ENCODE data around the gene SCAPER.

The SCAPER gene

GRCh38 chr15:76565366-76565765 lies 339.8 kb downstream of the SCAPER start:
- TF ChIP-seq CTCF (IDR thresholded peaks at IDR 0.05): no peak

- TF ChIP-seq CTCF (IDR thresholded peaks at IDR 0.05): no peak
These were observed 349.9 kb downstream of the SCAPER start for GRCh38 chr15:76555247-76555646.

- TF ChIP-seq CTCF (IDR thresholded peaks at IDR 0.05): no peak
These were observed 351.6 kb downstream of the SCAPER start for GRCh38 chr15:76553564-76553963.

- no peak for TF ChIP-seq CTCF (IDR thresholded peaks at IDR 0.05)
These were observed 352.0 kb downstream of the SCAPER start for GRCh38 chr15:76553102-76553501.

GRCh38 chr15:76546805-76547204 lies 358.3 kb downstream of the SCAPER start:
- TF ChIP-seq CTCF (IDR thresholded peaks at IDR 0.05): no peak

- no peak for TF ChIP-seq CTCF (IDR thresholded peaks at IDR 0.05)
These were observed 371.1 kb downstream of the SCAPER start for GRCh38 chr15:76533995-76534394.

GRCh38 chr15:76533060-76533820 lies 371.9 kb downstream of the SCAPER start:
- no peak for TF ChIP-seq CTCF (IDR thresholded peaks at IDR 0.05)

GRCh38 chr15:76529911-76530310 lies 375.2 kb downstream of the SCAPER start:
- TF ChIP-seq CTCF (IDR thresholded peaks at IDR 0.05): no peak

All from LNCAP (cell line).